SH-SY5Y (cell line): ENCODE data around the gene XXYLT1.

Experiments used
- GATA2 ChIP-seq: IDR thresholded peaks from 2 replicates; pipeline ENCODE4 v1.6.1; 2011; ENCODE audit warnings: mild to moderate bottlenecking, low read depth, low read length
- GATA3 ChIP-seq: IDR thresholded peaks from 2 replicates; pipeline ENCODE4 v1.6.1; 2011; ENCODE audit warnings: low read depth, mild to moderate bottlenecking, low read length, moderate library complexity

DNA sequence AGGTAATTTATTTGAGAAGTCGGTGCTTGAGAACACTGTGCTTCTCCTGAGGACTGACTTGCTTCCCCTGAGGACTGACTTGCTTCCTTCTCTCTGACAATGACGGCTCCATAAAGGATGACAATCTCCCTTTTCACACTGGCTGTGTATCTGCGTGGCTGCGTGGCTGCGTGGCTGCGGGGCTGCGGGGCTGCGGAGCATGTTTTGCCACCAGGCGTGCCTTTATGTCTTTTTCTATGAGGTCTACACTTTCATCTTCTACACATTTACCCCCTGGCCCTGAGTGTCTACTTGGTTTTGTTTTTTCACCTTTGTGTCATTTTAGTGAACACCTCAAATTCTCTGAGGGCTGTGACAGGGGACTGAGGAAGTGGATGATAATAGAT, 89.9 kb downstream of the XXYLT1 start:
- TF ChIP-seq GATA2 (no peak), GATA3 (no peak)
